Measurements from ENCODE around the gene PDE1A.

DNA sequence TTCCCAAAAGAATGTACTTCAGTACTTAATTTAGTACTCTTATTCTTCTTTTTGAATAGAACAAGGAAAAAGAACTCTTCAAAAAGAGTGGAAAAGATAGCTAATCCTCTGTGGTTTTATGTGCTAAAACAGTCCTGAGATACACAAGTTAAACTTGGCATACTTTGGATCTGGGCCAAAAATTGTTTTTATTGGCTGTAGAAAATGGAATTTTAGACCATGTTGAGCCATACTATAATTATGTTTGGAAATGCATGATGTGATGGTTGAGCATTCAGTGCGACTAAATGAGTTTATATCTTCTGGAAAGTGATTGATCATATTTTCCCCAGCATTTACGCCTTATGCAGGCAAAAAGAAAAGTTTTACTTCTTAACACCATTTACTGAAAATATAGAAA, 18.0 kb upstream of the PDE1A start:
- TF ChIP-seq, protein P1, sequence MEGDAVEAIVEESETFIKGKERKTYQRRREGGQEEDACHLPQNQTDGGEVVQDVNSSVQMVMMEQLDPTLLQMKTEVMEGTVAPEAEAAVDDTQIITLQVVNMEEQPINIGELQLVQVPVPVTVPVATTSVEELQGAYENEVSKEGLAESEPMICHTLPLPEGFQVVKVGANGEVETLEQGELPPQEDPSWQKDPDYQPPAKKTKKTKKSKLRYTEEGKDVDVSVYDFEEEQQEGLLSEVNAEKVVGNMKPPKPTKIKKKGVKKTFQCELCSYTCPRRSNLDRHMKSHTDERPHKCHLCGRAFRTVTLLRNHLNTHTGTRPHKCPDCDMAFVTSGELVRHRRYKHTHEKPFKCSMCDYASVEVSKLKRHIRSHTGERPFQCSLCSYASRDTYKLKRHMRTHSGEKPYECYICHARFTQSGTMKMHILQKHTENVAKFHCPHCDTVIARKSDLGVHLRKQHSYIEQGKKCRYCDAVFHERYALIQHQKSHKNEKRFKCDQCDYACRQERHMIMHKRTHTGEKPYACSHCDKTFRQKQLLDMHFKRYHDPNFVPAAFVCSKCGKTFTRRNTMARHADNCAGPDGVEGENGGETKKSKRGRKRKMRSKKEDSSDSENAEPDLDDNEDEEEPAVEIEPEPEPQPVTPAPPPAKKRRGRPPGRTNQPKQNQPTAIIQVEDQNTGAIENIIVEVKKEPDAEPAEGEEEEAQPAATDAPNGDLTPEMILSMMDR (IDR thresholded peaks at IDR 0.05; ENCODE audit: low read depth, low read length, poor library complexity, severe bottlenecking) = no peak
- TF ChIP-seq EZH2phosphoT487 (IDR thresholded peaks at IDR 0.05; ENCODE audit: borderline replicate concordance, low read length) = no peak

Data from DOHH2 (cell line).